ENCODE data around the gene DPP3.
"Not testable (repeated sequence)": the region's sequence is repeated elsewhere in the genome, so short reads cannot be mapped to it uniquely, and the experiment has no call there.

The DPP3 gene

GRCh38 chr11:66539170-66539869, 59.1 kb downstream of the DPP3 start:
- DNase-seq: no peak

- no peak for DNase-seq
Observed at GRCh38 chr11:66539870-66540213, 59.6 kb downstream of the DPP3 start.

- DNase-seq: not testable (repeated sequence)
Observed at GRCh38 chr11:66540598-66540997, 60.4 kb downstream of the DPP3 start.

GRCh38 chr11:66541892-66542291, 61.7 kb downstream of the DPP3 start:
- DNase-seq: no peak

GRCh38 chr11:66542362-66542761, 62.1 kb downstream of the DPP3 start:
- DNase-seq: no peak

GRCh38 chr11:66543263-66544107, 63.3 kb downstream of the DPP3 start:
- DNase-seq: no peak

GRCh38 chr11:66544952-66545351, 64.7 kb downstream of the DPP3 start:
- DNase-seq: not testable (repeated sequence)

- DNase-seq: peak; percentile 61
Observed at GRCh38 chr11:66545701-66546367, 65.6 kb downstream of the DPP3 start, which contains the start of gene ZDHHC24. ZDHHC24 (minus strand) TSS chr11:66546048; CDS start chr11:66546003, 45 bp downstream.

GRCh38 chr11:66546368-66546965, 66.2 kb downstream of the DPP3 start, which contains the start of gene ACTN3:
ACTN3 (plus strand) TSS chr11:66546903; CDS start chr11:66546938, 35 bp downstream.
- DNase-seq: no peak

GRCh38 chr11:66546966-66547661, 66.9 kb downstream of the DPP3 start:
- DNase-seq: no peak

GRCh38 chr11:66547662-66548009, 67.4 kb downstream of the DPP3 start:
- no peak for DNase-seq

GRCh38 chr11:66548041-66548440, 67.8 kb downstream of the DPP3 start:
- DNase-seq: no peak

GRCh38 chr11:66548774-66549630, 68.8 kb downstream of the DPP3 start:
- no peak for DNase-seq

GRCh38 chr11:66549696-66550095, 69.5 kb downstream of the DPP3 start:
- DNase-seq: no peak

GRCh38 chr11:66550887-66551286, 70.7 kb downstream of the DPP3 start:
- no peak for DNase-seq

- no peak for DNase-seq
Observed at GRCh38 chr11:66554602-66555001, 74.4 kb downstream of the DPP3 start.

- no peak for DNase-seq
Observed at GRCh38 chr11:66555416-66555815, 75.2 kb downstream of the DPP3 start.

GRCh38 chr11:66556086-66556485, 75.9 kb downstream of the DPP3 start:
- no peak for DNase-seq

GRCh38 chr11:66557733-66558326, 77.6 kb downstream of the DPP3 start:
- DNase-seq: no peak

All from NCI-H2081 treated with DMSO at 0.1 percent for 48 hours (cell line).